ENCODE measurements around the gene RAD18.

GRCh38 chr3:8981700-8982099, 18.4 kb upstream of the RAD18 start:
- TF ChIP-seq, protein P1, sequence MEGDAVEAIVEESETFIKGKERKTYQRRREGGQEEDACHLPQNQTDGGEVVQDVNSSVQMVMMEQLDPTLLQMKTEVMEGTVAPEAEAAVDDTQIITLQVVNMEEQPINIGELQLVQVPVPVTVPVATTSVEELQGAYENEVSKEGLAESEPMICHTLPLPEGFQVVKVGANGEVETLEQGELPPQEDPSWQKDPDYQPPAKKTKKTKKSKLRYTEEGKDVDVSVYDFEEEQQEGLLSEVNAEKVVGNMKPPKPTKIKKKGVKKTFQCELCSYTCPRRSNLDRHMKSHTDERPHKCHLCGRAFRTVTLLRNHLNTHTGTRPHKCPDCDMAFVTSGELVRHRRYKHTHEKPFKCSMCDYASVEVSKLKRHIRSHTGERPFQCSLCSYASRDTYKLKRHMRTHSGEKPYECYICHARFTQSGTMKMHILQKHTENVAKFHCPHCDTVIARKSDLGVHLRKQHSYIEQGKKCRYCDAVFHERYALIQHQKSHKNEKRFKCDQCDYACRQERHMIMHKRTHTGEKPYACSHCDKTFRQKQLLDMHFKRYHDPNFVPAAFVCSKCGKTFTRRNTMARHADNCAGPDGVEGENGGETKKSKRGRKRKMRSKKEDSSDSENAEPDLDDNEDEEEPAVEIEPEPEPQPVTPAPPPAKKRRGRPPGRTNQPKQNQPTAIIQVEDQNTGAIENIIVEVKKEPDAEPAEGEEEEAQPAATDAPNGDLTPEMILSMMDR (conservative IDR thresholded peaks at IDR 0.05; ENCODE audit: low read depth, low read length): no peak
- TF ChIP-seq EZH2 (IDR thresholded peaks at IDR 0.05; ENCODE audit: borderline replicate concordance, low read depth, low read length, poor library complexity, severe bottlenecking): no peak
